BJ (cell line): Measurements from ENCODE around the gene LEMD2. TPM values are rescaled to one million over a fixed set of nuclear protein-coding genes. Genes with fewer than 3 reads are reported as not detected.
A peak's percentile ranks its signal among the peaks of the same experiment; 100 is the strongest.

Experiments
- CTCF ChIA-PET: fragments of 350-600 bp; formaldehyde crosslinking; extraction: SDS; loops from one replicate; lab custom pipeline; 2021; ENCODE audit warnings: antibody characterized with exemption, inconsistent platforms; lab: Yijun Ruan, JAX
- POLR2A ChIA-PET: fragments of 300-600 bp; sonication (Branson Sonifier 250); formaldehyde crosslinking; extraction: SDS; loops from one replicate; lab custom pipeline; 2021; ENCODE audit warnings: antibody characterized with exemption; lab: Charles Lee
- DNase-seq: peaks from one replicate; pipeline ENCODE4 v3.0.0-alpha.2; 2011; ENCODE audit warnings: low read depth
- H3K27me3 ChIP-seq: 2 replicates; pipeline ENCODE4 v1.6.0; 2011; ENCODE audit warnings: low read length; ENCODE audit not compliant: control insufficient read depth, insufficient read depth
- H3K36me3 ChIP-seq: 2 replicates; pipeline ENCODE4 v1.5.1; 2011; ENCODE audit warnings: low read length; ENCODE audit not compliant: control insufficient read depth, insufficient read depth
- H3K4me3 ChIP-seq: 2 replicates; pipeline ENCODE4 v1.5.1; 2011; ENCODE audit warnings: low read depth, mild to moderate bottlenecking, control low read depth, low read length
- polyA minus RNA-seq: library from RNA; depleted of rRNA, polyadenylated mRNA; stranded (reverse); fragments of >200 nt; gene quantifications from 2 replicates; pipeline ENCODE4 v1.2.3, GENCODE V29; 2011; rRNA and poly(A)+ RNA removed
- polyA plus RNA-seq: library from polyadenylated mRNA; depleted of rRNA; stranded (reverse); fragments of >200 nt; gene quantifications from 2 replicates; pipeline ENCODE4 v1.2.3, GENCODE V29; 2011; rRNA removed
- TF ChIP-seq, protein P1 (sequence below): IDR thresholded peaks from 2 replicates; pipeline ENCODE4 v1.5.1; 2011; ENCODE audit warnings: low read depth, mild to moderate bottlenecking, control low read depth, inconsistent platforms, low read length, moderate library complexity; ENCODE audit not compliant: insufficient read depth

LEMD2 gene
- polyA plus RNA-seq (59.8 and 62.2 TPM in 2 replicates), polyA minus RNA-seq (38.0 and 43.2 TPM in 2 replicates)

DNA sequence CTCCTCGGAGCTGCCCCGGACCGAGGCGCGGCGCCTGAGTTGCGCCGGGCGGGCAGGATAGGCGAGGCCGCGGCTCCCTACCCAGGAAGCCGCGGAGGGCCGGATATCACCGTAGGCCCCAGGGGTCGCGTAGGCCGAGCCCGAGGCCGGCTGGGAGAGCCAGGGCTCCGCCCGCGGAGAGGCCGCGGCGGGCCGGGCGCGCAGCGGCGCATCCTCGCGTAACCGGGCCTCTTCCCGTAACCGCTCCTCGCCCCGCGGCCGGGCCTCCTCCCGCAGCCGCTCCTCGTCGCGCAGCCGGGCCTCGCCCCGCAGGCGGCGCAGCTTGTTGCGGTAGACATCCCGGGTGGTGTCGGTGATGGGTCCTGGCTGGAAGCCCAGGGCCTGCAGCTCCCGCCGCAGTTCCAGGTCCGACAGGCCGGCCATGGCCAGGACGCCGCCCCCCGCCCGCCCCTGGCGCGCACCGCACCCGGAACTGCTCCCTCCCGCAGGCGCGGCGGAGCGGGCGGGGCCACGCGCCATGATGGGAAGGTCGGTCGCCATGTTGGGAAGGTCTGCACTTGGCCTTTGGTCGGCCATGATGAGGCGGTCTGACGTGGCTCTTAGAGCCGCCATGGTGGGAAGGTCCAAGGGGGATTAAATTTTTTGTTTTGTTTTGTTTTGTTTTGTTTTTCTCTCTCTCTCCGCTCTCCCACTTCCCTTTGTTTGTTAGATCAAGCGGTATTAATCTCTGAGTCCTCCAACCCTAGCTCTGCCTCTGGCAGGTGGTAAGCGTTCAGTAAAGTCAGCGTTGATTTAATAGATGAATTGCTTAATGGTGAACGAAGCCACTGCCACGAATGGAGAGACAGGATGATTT is at the start of gene LEMD2:
TSS of gene LEMD2 (minus strand) at position 437 of the 856 bp plus-strand sequence. CDS start at position 423, 14 bp downstream.
- H3K36me3 ChIP-seq: peaks cover 4% of the 10 kb centered on the region
- POLR2A ChIA-PET: no interaction called here
- TF ChIP-seq, protein P1, sequence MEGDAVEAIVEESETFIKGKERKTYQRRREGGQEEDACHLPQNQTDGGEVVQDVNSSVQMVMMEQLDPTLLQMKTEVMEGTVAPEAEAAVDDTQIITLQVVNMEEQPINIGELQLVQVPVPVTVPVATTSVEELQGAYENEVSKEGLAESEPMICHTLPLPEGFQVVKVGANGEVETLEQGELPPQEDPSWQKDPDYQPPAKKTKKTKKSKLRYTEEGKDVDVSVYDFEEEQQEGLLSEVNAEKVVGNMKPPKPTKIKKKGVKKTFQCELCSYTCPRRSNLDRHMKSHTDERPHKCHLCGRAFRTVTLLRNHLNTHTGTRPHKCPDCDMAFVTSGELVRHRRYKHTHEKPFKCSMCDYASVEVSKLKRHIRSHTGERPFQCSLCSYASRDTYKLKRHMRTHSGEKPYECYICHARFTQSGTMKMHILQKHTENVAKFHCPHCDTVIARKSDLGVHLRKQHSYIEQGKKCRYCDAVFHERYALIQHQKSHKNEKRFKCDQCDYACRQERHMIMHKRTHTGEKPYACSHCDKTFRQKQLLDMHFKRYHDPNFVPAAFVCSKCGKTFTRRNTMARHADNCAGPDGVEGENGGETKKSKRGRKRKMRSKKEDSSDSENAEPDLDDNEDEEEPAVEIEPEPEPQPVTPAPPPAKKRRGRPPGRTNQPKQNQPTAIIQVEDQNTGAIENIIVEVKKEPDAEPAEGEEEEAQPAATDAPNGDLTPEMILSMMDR: no peak
- DNase-seq: peak; percentile 63
- H3K4me3 ChIP-seq: peak within 1 kb of the TSS; percentile 58
- CTCF ChIA-PET: interaction anchor here (0.6 to 5.6 kb wide), 3 partner anchors 17 to 366 kb away, joined by 3 to 36 read pairs (median 4); no protein-coding TSS in a partner anchor
- peaks cover 1% of the 10 kb centered on the region; the same call in 1 of the 2 replicates for H3K27me3 ChIP-seq

DNA sequence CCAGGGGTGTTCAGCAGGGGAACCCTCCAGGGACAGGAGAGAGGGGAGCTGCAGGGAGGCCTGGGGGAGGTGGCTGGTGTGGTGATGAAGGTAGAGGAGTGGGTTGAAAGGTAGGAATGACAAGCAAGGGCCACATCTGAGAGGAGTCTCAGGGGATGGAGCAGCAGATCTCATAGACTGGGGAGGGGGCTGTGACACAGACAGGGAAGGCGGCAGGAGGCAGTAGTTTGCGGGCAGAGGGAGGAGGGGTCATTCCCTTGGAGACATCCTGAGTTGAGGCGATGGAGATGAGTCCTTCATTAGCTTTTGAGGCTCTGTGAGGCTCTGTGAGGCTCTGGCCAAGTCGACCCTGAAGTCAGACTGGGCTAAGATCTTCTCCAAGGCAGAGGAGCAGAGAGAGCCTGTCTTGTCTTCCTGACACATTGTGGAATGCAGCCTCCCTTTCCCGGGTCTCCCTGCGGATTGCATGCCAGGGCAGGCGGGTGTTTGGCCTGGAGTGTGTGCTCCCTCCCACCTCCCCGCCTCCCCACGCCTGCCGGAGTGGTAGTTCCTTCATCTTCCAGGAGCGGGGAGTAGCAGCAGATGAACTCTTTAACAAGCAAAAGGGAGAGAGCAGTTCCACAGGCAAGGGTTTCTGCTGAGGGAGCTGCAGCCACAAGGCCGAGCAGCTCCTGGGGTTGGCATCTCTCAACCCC is 49.2 kb upstream of the LEMD2 start:
- POLR2A ChIA-PET: no interaction called here
- CTCF ChIA-PET: interaction anchor here (1.1 to 2.9 kb wide), 3 partner anchors 10 to 190 kb away, joined by 3 to 9 read pairs (median 8); no protein-coding TSS in a partner anchor

DNA sequence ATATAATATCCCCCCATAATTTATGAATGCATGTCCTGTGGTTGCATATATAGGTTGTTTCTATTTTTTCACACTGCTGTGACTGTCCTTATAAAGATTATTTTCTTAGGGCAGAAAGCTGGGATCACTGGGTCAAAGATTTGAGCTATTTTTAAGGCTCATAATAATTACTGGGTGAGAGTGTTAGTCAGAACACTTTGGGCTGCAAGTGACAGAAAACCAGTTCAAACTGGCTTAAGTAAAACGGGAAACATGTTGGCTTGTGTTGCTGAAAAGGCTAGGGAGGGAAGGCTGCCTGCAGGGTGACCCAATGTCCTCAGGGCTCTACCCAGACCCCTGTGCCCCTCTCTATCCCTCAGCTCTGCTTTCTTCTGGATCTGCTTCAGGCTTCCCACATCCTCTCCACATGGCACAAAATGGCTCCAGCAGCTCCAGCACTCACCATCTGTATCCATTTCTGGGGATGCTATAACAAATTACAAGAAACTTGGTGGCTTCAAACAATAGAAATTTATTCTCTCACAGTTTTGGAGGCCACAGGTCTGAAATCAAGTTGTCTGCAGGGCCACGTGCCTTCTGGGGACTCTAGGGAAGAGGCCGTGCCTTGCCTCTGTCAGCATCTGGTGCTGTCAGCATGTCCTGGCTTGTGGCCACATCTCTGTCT is 48.0 kb upstream of the LEMD2 start:
- Histone ChIP-seq H3K4me3 (no peak overlapping the region), H3K36me3 (no peaks in the 10 kb centered on the region), H3K27me3 (no peaks in the 10 kb centered on the region)
- DNase-seq: no peak
- ChIA-PET CTCF (no interaction called here), POLR2A (no interaction called here)
- TF ChIP-seq, protein P1: no peak

More for the DNA sequence above, 49.2 kb upstream of the LEMD2 start:
- peak; percentile 21 for DNase-seq
- no peaks in the 10 kb centered on the region for H3K36me3 ChIP-seq
- TF ChIP-seq, protein P1: peak; percentile 28; the same call in 1 of the 2 replicates
- no peak overlapping the region for H3K4me3 ChIP-seq
- H3K27me3 ChIP-seq: no peaks in the 10 kb centered on the region

DNA sequence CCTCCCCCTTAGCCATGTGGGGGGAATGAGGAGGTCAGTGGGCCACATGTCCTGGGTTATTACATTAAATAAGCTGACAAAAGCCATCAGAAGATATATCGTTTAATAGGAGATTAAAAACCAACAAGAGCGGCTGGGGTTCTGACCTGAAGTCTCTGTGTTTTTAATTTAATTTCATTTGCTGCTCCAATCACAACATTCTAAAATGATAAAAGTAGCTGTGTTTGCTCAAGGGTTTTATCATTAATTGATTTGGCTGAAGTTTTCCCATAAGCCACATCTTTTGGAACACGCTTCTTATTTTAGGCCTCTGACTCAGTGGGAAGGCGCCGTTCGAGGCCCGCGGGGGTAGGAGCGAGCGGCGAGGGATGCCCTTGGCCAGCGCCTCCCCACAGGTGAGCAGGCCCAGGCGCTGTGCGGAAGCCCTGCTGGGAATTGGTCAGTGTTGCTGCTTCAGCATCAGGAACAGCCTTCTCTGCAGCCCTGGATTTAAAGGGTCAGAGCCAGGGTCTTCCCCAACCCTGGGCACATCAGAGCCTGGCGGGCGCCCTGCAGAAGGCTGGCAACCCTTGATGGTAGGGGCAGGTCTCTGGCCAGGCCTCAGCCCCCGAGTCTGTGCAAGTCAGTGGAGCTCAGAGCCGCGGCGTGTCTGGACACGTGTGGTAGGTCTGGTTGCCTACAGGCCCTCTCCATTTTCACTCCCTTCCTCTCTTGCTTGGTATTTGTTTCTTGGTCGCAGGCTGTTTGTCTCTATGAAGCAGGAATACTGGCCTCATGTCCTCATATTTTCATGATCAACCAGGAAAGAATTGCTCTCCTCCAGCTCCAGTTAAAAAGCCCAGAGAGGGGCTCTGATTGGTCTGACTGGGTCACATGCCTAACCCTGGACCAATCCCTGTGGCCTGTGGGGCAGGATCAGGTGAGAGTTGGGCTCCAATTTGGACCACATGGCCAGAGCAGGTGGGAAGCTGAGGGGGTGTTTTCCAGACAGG is 45.8 kb upstream of the LEMD2 start:
- Histone ChIP-seq H3K27me3 (no peaks in the 10 kb centered on the region), H3K4me3 (no peak overlapping the region), H3K36me3 (no peaks in the 10 kb centered on the region)
- ChIA-PET CTCF (interaction anchor here (0.6 to 1.4 kb wide), 2 partner anchors 193 to 489 kb away, joined by 4 to 5 read pairs; no protein-coding TSS in a partner anchor), POLR2A (no interaction called here)
- TF ChIP-seq, protein P1: no peak
- no peak for DNase-seq
